GM19193 (cell line): Measurements from ENCODE around the gene CFAP299.

Experiments
- POLR2A ChIP-seq: IDR thresholded peaks from 4 replicates; pipeline ENCODE4 v1.6.1; 2011; ENCODE audit not compliant: insufficient read depth, insufficient read length; ENCODE audit errors: extremely low read depth

CFAP299 gene

DNA sequence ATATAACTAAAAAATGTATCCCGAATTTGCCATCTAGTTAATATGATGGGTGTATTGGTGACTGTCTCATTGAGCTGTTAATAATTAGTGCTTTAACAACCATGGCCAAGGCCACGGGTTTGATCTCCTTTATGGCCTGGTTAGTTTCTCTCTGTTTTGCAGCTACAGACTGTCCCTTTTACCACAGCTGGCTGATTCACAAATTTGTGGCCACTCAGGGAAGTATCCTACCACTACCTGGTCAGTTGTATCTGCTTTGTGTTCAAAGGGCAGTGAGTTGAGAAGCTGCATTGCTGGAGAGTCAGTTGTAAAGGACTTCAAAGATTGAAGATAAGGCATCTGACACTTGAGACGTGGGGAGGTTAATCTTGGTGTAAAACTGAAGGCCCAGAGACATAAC is 475.9 kb downstream of the CFAP299 start:
- no peak for TF ChIP-seq POLR2A

DNA sequence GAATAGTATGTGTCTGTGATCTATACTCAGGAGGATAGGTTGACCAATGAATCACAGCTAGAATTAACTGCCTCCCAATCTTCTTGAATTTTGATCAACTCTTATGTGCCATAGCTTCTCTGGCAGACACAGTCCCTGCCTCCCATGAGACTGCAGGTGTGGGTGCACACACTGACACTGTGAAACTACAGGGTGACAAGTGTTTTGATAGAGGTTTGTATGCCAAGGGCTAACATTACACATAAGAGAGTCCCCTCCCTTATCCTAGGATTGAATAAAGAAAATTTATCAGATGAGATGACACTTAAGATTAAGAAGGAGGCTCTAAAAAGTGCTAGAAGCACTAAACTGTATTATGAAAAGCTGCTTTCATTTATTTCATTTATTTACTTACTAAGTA is 476.6 kb downstream of the CFAP299 start:
- no peak for TF ChIP-seq POLR2A

GRCh38 chr4:80814266-80814665 is 478.7 kb downstream of the CFAP299 start:
- no peak for TF ChIP-seq POLR2A

- no peak for TF ChIP-seq POLR2A
These were observed 496.1 kb downstream of the CFAP299 start for GRCh38 chr4:80831383-80832361.

DNA sequence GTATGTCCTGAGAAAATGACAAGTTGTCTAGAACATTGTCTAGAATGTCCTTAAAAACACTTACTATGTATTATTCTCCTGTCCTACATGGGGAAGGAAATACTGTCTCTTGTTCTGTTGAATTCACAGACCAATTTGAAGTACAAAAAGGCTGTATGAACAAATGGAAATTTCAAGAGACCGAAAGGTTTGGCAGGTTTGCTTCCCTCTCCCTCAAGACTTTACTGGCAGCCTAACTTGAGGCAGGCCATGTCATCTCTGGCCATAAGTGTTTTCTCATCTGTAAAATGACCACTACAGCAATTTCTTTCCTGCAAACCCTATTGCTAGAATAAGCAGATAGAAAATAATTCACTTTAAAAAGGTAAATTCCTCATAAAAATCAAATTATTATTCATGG is 503.8 kb downstream of the CFAP299 start:
- no peak for TF ChIP-seq POLR2A

- TF ChIP-seq POLR2A = no peak
These were observed 504.3 kb downstream of the CFAP299 start for GRCh38 chr4:80839792-80840191.

- no peak for TF ChIP-seq POLR2A
These were observed 504.9 kb downstream of the CFAP299 start for GRCh38 chr4:80840396-80840795.

DNA sequence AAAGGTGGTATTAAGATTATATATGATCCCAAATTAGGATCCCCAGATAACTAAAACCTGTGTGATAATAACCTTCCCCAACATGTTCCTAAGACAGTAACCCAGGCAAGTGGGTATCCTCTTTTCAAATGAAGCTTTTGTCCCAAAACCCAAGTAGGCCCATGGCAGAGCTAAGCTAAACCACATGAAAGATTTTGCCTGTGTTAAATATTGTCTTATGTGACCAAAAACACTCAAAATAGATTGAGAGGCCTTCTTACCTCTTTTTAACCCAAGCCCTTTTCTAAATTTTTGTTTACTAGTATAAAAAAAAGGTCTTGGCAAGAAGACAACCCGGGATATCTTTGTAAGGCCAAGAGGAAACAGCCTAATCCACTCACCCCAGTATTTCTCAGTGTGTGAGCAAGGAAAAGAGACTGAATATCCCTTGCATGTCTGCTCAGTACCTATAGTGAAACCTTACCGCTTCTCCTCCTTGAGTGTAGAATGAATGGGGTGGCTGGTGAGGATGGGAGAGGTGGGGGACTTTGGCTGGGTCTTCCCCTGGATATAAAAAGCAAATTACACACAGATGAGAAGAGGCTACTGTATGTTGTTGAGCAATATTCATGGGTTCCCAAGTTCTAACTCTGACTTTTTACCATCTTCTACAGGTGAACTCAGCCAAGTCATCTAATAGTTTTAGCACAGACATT is 506.2 kb downstream of the CFAP299 start:
- TF ChIP-seq POLR2A = no peak

- TF ChIP-seq POLR2A = no peak
These were observed 510.7 kb downstream of the CFAP299 start for GRCh38 chr4:80846210-80846609.

- no peak for TF ChIP-seq POLR2A
These were observed 516.5 kb downstream of the CFAP299 start for GRCh38 chr4:80852061-80852460.

- TF ChIP-seq POLR2A = no peak
These were observed 538.0 kb downstream of the CFAP299 start for GRCh38 chr4:80873571-80873970.

GRCh38 chr4:80874979-80875378 is 539.4 kb downstream of the CFAP299 start:
- TF ChIP-seq POLR2A = no peak

DNA sequence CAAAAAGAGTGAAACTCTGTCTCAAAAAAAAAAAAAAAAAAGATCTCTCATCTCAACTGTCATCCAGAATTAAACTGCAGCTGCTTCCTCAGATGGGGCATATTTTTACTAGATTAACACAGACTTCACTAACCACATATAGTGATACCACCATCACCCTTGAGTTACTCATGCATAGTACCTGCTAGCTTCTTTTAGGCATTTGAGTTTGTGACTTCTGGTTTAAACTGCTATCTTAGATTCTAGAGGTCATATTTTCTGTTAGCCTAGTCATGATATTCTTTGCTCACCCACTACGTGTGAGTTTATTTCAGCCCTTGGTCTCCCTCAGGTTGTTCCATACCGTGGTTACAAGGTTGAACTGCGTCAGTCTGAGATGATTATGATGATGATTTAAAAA is 540.1 kb downstream of the CFAP299 start:
- TF ChIP-seq POLR2A = no peak

DNA sequence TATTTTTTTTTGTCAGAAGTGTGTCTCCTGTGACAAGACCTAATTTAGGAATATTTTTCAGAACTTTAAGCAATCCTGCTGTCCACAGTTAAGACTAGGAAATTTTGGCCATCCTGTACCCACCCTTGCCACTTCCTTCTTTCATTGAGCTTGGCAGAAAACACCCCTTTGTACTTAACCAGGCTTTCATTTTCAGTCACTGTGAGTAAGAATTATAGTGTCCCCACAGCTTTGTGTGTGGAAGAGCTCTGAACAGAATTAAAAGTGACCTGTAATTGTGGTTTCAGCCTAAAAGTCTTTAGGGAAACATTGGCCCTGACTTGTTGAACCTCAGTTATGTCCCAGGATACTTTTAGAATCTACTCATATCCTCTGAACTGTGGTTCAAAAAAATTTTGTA is 541.3 kb downstream of the CFAP299 start:
- no peak for TF ChIP-seq POLR2A

GRCh38 chr4:80878218-80878617 is 542.7 kb downstream of the CFAP299 start:
- no peak for TF ChIP-seq POLR2A

DNA sequence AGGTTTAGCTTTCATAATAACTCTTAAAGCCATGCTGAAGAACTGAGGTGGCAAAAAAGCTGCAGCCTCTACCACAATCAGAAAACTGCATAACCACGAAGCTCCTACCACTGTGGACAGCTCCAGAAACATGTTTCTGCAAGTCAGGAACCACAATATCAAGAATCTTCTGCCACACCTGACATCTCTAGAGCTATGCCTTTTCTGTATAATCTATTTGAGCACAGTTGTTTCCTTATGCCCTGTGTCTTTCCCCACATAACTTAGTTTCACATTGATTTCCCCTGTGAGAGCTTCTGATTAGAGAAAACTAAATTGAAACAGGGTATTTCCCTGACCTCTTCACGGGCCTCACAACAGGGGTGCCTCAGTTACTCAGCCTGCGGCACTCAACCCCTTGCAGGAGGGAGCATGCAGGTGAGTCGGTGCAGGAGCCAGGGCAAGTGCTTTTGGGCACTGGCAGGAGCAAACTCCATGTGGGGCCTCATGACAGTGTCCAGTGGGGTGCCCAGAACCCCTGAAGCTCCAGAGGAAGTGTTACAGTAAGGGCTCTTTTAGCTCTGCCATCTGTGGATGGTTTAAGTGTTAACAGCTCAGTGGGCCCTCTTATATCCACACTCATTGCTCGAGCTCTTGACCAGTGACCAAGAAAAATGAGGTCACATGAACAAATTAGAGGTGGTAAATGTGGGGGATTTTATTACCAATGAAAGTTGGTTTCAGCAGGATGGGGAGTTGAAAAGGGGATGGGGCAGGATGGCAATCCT is 562.2 kb downstream of the CFAP299 start:
- TF ChIP-seq POLR2A = no peak

DNA sequence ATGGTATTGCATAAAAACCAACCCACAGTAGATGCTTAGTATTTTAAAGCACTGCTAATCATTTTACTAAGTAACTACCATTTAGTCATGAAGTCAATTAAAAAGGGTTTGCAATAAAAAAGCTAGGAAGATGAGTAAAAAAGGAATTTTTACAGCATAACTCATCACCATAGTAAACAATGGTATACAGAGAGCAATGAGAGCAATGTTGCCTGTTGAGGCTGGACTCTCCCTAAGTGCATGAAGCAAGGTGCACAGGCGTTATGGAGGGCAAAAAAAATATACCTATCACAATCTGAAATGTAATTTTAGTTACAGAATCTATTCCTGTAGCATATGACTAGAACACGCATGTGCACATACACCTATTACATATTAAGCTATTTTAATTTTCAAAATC is 565.4 kb downstream of the CFAP299 start:
- no peak for TF ChIP-seq POLR2A
